ENCODE results near the gene POU5F1.

Gene POU5F1

GRCh38 chr6:31140643-31141042 is 29.8 kb downstream of the POU5F1 start:
- no peak for DNase-seq (ENCODE audit: low read depth, low spot score)

- no peak for DNase-seq (ENCODE audit: low read depth, low spot score)
Observed at GRCh38 chr6:31139599-31139998, 30.9 kb downstream of the POU5F1 start.

GRCh38 chr6:31138982-31139381 is 31.5 kb downstream of the POU5F1 start, which contains the start of gene PSORS1C2:
Gene PSORS1C2, minus strand, starts transcription at chr6:31139066. Its CDS starts 40 bp downstream, at chr6:31139026.
- DNase-seq (ENCODE audit: low read depth, low spot score) = no peak

- no peak for DNase-seq (ENCODE audit: low read depth, low spot score)
Observed at GRCh38 chr6:31135710-31136109, 34.8 kb downstream of the POU5F1 start.

GRCh38 chr6:31132806-31133205 is 37.7 kb downstream of the POU5F1 start:
- no peak for DNase-seq (ENCODE audit: low read depth, low spot score)

GRCh38 chr6:31131595-31131994 is 38.9 kb downstream of the POU5F1 start:
- no peak for DNase-seq (ENCODE audit: low read depth, low spot score)

GRCh38 chr6:31130751-31131150 is 39.7 kb downstream of the POU5F1 start:
- DNase-seq (ENCODE audit: low read depth, low spot score) = no peak

- DNase-seq (ENCODE audit: low read depth, low spot score) = no peak
Observed at GRCh38 chr6:31129130-31129529, 41.4 kb downstream of the POU5F1 start.

GRCh38 chr6:31128093-31128676 is 42.3 kb downstream of the POU5F1 start:
- peak; percentile 51 for DNase-seq (ENCODE audit: low read depth, low spot score)

GRCh38 chr6:31126396-31127175 is 43.9 kb downstream of the POU5F1 start:
- DNase-seq (ENCODE audit: low read depth, low spot score) = no peak

GRCh38 chr6:31125586-31126363 is 44.7 kb downstream of the POU5F1 start:
- DNase-seq (ENCODE audit: low read depth, low spot score) = no peak

- DNase-seq (ENCODE audit: low read depth, low spot score) = no peak
Observed at GRCh38 chr6:31125162-31125561, 45.3 kb downstream of the POU5F1 start.

- DNase-seq (ENCODE audit: low read depth, low spot score) = no peak
Observed at GRCh38 chr6:31122791-31123706, 47.4 kb downstream of the POU5F1 start.

- DNase-seq (ENCODE audit: low read depth, low spot score) = no peak
Observed at GRCh38 chr6:31121131-31121790, 49.2 kb downstream of the POU5F1 start.

GRCh38 chr6:31120151-31120915 is 50.1 kb downstream of the POU5F1 start, which contains the start of gene CDSN:
Gene CDSN, minus strand, starts transcription at chr6:31120446. Its CDS starts 27 bp downstream, at chr6:31120419.
- DNase-seq (ENCODE audit: low read depth, low spot score) = no peak

- no peak for DNase-seq (ENCODE audit: low read depth, low spot score)
Observed at GRCh38 chr6:31118178-31118577, 52.3 kb downstream of the POU5F1 start.

- DNase-seq (ENCODE audit: low read depth, low spot score) = no peak
Observed at GRCh38 chr6:31116661-31117385, 53.7 kb downstream of the POU5F1 start.

- no peak for DNase-seq (ENCODE audit: low read depth, low spot score)
Observed at GRCh38 chr6:31115941-31116560, 54.4 kb downstream of the POU5F1 start.

All from activated CD4-positive, CD25-positive, alpha-beta regulatory T cell treated with anti-CD3 and anti-CD28 coated beads, Interleukin-2, amount 50 U/mL, for 16 hours (primary cell).